CD4-positive, alpha-beta T cell treated with Interleukin-15 for 4 hours (primary cell): Measurements from ENCODE around the gene MLH3.

Experiments used
- DNase-seq: peaks from one replicate; pipeline ENCODE4 v3.0.0-alpha.2; 2020; ENCODE audit warnings: low spot score

Gene MLH3

GRCh38 chr14:74964787-74965485 lies 86.3 kb downstream of the MLH3 start:
- DNase-seq, result no peak
